Breast epithelium (tissue), 4 donors: ENCODE data around the gene CITED1. TPM values are rescaled to one million over a fixed set of nuclear protein-coding genes. Genes with fewer than 3 reads are reported as not detected.

Experiments used
- DNase-seq, 2 donors: peaks; one replicate each; pipeline ENCODE4 v3.0.0-alpha.2; 2019; ENCODE audit warnings: low spot score in 2 of 2
- H3K27ac ChIP-seq, 2 donors: fragments of 200-600 bp; sonication (generic) in 1 of 2; one replicate each; pipeline ENCODE4 v1.5.1; 2016 to 2019; ENCODE audit warnings: mild to moderate bottlenecking in 1 of 2
- H3K27me3 ChIP-seq, 2 donors: fragments of 200-600 bp; sonication (generic) in 1 of 2; one replicate each; pipeline versions ENCODE4 v1.5.1 to v1.6.0; 2017 to 2019; ENCODE audit warnings: control low read depth in 1 of 2, mild to moderate bottlenecking in 1 of 2
- H3K36me3 ChIP-seq: fragments of 200-600 bp; one replicate; pipeline ENCODE4 v1.5.1; 2019
- H3K4me1 ChIP-seq, 2 donors: fragments of 200-600 bp; sonication (generic); one replicate each; pipeline ENCODE4 v1.5.1; 2016 to 2019; ENCODE audit warnings: control low read depth in 1 of 2
- H3K4me3 ChIP-seq, 3 donors: fragments of 200-600 bp; sonication (generic); 1 replicate in 2 of 3; 2 replicates in 1 of 3; pipeline ENCODE4 v1.5.1; 2016 to 2019; ENCODE audit warnings: mild to moderate bottlenecking in 3 of 3, moderate library complexity in 2 of 3
- H3K9me3 ChIP-seq, 2 donors: fragments of 200-600 bp; sonication (generic) in 1 of 2; one replicate each; pipeline ENCODE4 v1.5.1; 2016 to 2019; ENCODE audit warnings: control low read depth in 1 of 2
- POLR2A ChIP-seq: fragments of 450-650 bp; IDR thresholded peaks from one replicate; pipeline ENCODE4 v1.6.1; 2016; ENCODE audit warnings: antibody characterized with exemption, mild to moderate bottlenecking, moderate library complexity
- POLR2AphosphoS5 ChIP-seq, 3 donors: sonication (generic); formaldehyde crosslinking; IDR thresholded peaks; one replicate each; pipeline ENCODE4 v1.6.1; 2017; ENCODE audit warnings: antibody characterized with exemption in 3 of 3
- intact Hi-C: fragments of 100-400 bp; cut with DNase I; formaldehyde crosslinking; loops from one replicate; pipeline ENCODE4 v1.15.1; 2023; ENCODE audit warnings: low total_unique reads
- total RNA-seq, 3 donors: library from RNA; depleted of rRNA; stranded (reverse); fragments of >200 nt; gene quantifications; one replicate each; pipeline ENCODE4 v1.1.0, GENCODE V29; 2016
- TF ChIP-seq, protein P1 (sequence below), 3 donors: fragments of 450-650 bp; IDR thresholded peaks; one replicate each; pipeline ENCODE4 v1.5.1; 2016 to 2017; ENCODE audit warnings: antibody characterized with exemption in 3 of 3, mild to moderate bottlenecking in 3 of 3, moderate library complexity in 3 of 3

CITED1 gene
- total RNA-seq = 10 to 100 TPM in 2 of 3 donors, under 1 TPM in 1; 0.32 to 28.2 (median 24.6) TPM

- Histone ChIP-seq H3K4me3 (peak within 1 kb of the TSS; percentile 46 to 78 (median 57)), H3K27me3 (peaks cover 4 to 96% of the 10 kb centered on the region in 2 donors), H3K9me3 (no peaks in the 10 kb centered on the region), H3K27ac (no peak within 1 kb of the TSS), H3K36me3 (no peaks in the 10 kb centered on the region), H3K4me1 (peaks cover 5 to 6% of the 10 kb centered on the region in 2 donors)
- intact Hi-C loops = no loop called here
- TF ChIP-seq, protein P1, sequence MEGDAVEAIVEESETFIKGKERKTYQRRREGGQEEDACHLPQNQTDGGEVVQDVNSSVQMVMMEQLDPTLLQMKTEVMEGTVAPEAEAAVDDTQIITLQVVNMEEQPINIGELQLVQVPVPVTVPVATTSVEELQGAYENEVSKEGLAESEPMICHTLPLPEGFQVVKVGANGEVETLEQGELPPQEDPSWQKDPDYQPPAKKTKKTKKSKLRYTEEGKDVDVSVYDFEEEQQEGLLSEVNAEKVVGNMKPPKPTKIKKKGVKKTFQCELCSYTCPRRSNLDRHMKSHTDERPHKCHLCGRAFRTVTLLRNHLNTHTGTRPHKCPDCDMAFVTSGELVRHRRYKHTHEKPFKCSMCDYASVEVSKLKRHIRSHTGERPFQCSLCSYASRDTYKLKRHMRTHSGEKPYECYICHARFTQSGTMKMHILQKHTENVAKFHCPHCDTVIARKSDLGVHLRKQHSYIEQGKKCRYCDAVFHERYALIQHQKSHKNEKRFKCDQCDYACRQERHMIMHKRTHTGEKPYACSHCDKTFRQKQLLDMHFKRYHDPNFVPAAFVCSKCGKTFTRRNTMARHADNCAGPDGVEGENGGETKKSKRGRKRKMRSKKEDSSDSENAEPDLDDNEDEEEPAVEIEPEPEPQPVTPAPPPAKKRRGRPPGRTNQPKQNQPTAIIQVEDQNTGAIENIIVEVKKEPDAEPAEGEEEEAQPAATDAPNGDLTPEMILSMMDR (IDR thresholded peaks at IDR 0.05) = no peak
- TF ChIP-seq POLR2AphosphoS5 (IDR thresholded peaks at IDR 0.05) (no peak), POLR2A (no peak)
- no peak for DNase-seq
Observed at GRCh38 chrX:72305286-72306084, at the start of gene CITED1. TSS of gene CITED1 (minus strand) at chrX:72305914. CDS start at chrX:72302869, 3,045 bp downstream.

GRCh38 chrX:72352786-72353185, 47.1 kb upstream of the CITED1 start:
- no peak overlapping the region for H3K27ac ChIP-seq
- no peak for TF ChIP-seq POLR2A
- TF ChIP-seq POLR2AphosphoS5 (IDR thresholded peaks at IDR 0.05) = no peak
- TF ChIP-seq, protein P1 (IDR thresholded peaks at IDR 0.05) = no peak
- intact Hi-C loops = no loop called here
- no peaks in the 10 kb centered on the region for H3K36me3 ChIP-seq
- H3K9me3 ChIP-seq = no peaks in the 10 kb centered on the region
- H3K4me3 ChIP-seq = no peak overlapping the region
- H3K27me3 ChIP-seq = peaks cover 0 to 80% of the 10 kb centered on the region in 2 donors
- DNase-seq = no peak
- peaks cover 0 to 4% of the 10 kb centered on the region in 2 donors for H3K4me1 ChIP-seq

- no peak overlapping the region for H3K27ac ChIP-seq
- H3K9me3 ChIP-seq = no peaks in the 10 kb centered on the region
- intact Hi-C loops = no loop called here
- no peaks in the 10 kb centered on the region for H3K36me3 ChIP-seq
- TF ChIP-seq POLR2A (no peak), POLR2AphosphoS5 (IDR thresholded peaks at IDR 0.05) (no peak)
- TF ChIP-seq, protein P1 (IDR thresholded peaks at IDR 0.05) = no peak
- H3K27me3 ChIP-seq = peaks cover 0 to 81% of the 10 kb centered on the region in 2 donors
- no peak overlapping the region for H3K4me3 ChIP-seq
- DNase-seq = no peak
- H3K4me1 ChIP-seq = peaks cover 0 to 4% of the 10 kb centered on the region in 2 donors
Observed at GRCh38 chrX:72351606-72352334, 46.1 kb upstream of the CITED1 start.

GRCh38 chrX:72349190-72349589, 43.5 kb upstream of the CITED1 start:
- DNase-seq = no peak
- H3K4me1 ChIP-seq = peaks cover 0 to 4% of the 10 kb centered on the region in 2 donors
- H3K4me3 ChIP-seq = no peak overlapping the region
- TF ChIP-seq POLR2AphosphoS5 (IDR thresholded peaks at IDR 0.05) = no peak
- TF ChIP-seq, protein P1 (IDR thresholded peaks at IDR 0.05) = no peak
- no peak for TF ChIP-seq POLR2A
- intact Hi-C loops = no loop called here
- H3K27ac ChIP-seq = no peak overlapping the region
- no peaks in the 10 kb centered on the region for H3K9me3 ChIP-seq
- H3K27me3 ChIP-seq = peaks cover 0 to 73% of the 10 kb centered on the region in 2 donors
- no peaks in the 10 kb centered on the region for H3K36me3 ChIP-seq
